GM18868 (cell line): Measurements from ENCODE around the gene ATF2.

Source experiments
- ATAC-seq: cut with Tn5 transposase; IDR thresholded peaks from one replicate; pipeline ENCODE4 v1.9.1; 2021; ENCODE audit warnings: mild to moderate bottlenecking, moderate library complexity; ENCODE audit not compliant: unreplicated experiment

The ATF2 gene, protein sequence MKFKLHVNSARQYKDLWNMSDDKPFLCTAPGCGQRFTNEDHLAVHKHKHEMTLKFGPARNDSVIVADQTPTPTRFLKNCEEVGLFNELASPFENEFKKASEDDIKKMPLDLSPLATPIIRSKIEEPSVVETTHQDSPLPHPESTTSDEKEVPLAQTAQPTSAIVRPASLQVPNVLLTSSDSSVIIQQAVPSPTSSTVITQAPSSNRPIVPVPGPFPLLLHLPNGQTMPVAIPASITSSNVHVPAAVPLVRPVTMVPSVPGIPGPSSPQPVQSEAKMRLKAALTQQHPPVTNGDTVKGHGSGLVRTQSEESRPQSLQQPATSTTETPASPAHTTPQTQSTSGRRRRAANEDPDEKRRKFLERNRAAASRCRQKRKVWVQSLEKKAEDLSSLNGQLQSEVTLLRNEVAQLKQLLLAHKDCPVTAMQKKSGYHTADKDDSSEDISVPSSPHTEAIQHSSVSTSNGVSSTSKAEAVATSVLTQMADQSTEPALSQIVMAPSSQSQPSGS

DNA sequence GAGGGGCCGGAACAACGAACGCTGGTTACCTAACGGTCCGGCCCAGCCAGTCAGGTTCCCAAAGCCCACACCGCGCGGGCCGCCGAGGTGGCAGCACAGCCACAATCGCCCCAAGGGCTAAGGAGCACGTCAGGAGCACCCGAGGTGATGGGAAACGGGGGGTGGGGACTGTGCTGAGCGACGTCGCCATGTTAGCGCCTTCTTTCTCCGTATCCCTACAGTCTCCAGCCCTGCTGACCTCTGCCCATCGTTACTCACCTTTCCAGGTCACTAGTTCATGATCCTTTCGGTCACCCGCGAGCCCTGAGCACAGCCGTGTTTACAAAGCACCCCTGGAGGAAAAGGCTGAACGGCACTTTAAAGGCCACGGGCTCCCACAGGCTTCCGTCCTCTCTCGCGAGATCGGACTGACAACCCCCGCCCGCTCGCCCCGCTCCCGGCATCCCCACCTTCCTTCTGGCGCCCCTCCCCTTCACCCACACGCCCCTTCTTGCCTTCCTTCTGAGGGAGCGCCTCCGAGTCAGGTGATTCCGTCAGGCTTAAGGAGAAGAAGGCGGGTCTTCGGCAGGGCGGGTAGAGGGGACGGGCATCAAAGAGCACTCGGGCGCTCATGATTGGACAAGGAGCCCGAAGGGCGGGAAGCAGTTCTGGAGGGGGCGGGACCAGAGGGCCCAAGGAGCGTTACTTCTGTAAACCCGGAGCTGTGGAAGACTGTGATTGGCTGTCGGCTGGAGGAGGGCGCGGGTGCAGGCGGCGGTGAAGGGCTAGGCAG lies at the start of gene ATF2:
Gene ATF2 (minus strand): TSS at position 412 of the 772 bp plus-strand sequence. CDS start 31,760 bp downstream, outside the sequence.
- ATAC-seq: peak; percentile 95

- no peak for ATAC-seq
These were observed 39.9 kb upstream of the ATF2 start for GRCh38 chr2:175207741-175208438.

DNA sequence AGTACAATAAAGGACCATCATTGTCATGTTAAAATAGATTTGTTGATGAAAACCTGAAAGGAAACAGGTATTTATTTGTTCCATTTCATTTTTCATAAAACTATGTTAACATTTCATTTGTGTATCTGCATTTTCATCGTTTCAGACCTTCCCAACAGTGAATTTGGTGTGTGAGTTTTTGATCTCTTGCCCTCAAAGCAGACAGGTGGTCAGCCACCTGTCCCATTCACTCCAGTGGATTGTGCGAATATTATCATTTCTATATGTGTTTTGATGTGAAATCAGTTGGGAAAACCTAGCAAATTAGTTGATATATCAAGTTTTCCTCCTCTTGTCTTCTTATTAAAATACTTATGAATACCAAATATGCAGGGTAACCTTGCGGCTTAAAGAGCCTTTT lies 38.9 kb upstream of the ATF2 start:
- no peak for ATAC-seq

- ATAC-seq: no peak
These were observed 37.5 kb upstream of the ATF2 start for GRCh38 chr2:175205523-175205922.

- ATAC-seq: peak; percentile 97
These were observed 35.9 kb upstream of the ATF2 start for GRCh38 chr2:175203621-175204496.

- ATAC-seq: no peak
These were observed 27.0 kb upstream of the ATF2 start for GRCh38 chr2:175195012-175195411.

- ATAC-seq: no peak
These were observed 20.8 kb upstream of the ATF2 start for GRCh38 chr2:175188761-175189160.

DNA sequence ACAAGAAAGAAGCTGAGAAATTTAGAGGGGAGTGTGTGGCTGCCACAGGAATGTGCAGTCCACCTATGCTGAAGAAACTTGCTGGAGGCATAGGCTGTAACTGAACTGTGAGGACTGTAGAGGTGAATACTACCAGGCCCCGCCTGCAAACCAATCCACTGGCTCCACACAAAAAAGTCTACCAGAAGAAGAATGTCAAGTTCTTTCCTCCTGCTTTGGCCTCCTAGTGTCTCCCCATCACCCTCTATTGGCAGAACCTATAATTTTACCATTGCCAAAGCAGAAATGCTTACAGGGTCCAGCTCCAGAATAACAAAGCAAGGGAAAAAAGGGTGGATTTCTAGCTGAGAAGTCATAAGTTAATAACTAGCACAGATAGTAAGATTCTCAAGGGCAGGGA lies 19.4 kb upstream of the ATF2 start:
- peak; percentile 94 for ATAC-seq

DNA sequence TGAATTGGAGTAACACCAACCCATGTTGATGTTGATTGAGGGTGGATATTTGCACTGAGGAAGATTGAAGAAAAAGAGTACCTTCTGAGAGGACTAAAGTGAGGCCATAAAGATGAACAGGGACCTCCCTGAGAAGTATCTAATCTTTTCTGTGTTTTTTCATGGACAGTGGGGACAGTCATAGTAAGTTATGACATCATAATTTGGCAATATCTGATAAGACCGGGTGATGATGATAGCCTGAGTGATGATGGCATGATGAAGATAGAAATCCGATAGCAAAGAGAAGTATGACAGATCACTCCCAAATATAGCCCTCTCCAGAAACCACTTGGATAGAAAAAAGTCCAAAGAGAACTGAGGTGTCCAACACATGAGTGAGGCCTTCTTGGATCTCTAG lies 15.7 kb upstream of the ATF2 start:
- ATAC-seq: no peak

- no peak for ATAC-seq
These were observed 13.9 kb upstream of the ATF2 start for GRCh38 chr2:175181877-175182308.

DNA sequence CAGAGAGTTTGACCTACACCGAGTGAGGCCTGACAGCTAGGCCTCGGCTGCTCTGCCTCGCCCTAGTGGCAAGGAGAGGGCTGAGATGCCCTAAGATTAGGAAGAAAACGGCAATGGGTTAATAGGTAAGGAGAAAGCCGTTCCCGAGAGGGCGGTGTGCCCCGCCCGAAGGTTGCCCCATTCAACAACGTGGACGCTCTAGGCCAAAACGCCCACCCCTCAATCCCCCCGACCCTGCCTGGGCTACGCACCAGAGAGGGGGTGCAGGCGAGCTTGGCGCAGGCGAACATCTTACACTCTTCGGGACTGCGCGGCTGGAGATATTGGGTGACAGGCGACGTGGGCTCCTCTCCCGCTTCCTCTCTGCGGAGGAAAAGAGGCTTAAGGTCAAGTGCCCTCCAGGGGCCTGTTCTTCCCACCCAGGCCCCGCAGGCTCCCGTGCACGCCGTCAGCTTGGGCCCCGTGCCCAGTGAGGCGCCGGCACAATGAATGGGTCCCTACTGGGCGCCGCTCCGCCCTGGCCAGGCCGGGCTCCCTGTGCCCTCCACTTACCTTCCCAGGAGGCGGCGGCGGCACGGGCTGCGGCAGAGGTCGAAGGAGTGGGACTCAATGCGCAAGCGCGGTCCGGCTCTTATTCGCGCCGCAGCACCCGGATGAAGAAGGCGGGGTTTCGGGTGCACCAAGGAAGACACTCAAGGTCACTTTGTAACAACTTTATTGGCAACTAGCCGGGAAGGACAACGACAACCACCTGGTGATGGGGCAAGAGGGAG lies 13.3 kb upstream of the ATF2 start, which contains the start of gene ATP5MC3:
Gene ATP5MC3 (minus strand): TSS at position 607 of the 773 bp plus-strand sequence. CDS start 317 bp downstream, at position 290.
- ATAC-seq: peak; percentile 87

DNA sequence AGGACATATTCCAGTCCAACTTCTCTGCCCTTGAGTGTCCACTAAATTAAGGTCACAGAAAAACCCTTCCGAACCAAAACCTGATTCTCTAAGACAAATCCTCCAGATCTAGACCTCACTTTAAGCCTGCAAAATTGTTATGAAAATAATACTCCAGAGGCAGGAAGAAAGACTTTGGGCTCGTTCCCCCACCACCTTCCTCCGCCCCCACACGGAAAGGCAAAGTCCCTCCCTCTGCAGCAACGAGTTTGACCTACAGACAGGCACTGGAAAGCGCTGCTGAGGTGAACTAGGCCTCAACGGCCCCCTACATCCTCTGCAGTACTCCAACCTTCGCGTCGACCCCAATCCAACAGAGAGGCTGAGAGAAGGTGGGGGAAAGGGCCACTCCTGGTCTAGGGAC lies 12.7 kb upstream of the ATF2 start:
- peak; percentile 63 for ATAC-seq

DNA sequence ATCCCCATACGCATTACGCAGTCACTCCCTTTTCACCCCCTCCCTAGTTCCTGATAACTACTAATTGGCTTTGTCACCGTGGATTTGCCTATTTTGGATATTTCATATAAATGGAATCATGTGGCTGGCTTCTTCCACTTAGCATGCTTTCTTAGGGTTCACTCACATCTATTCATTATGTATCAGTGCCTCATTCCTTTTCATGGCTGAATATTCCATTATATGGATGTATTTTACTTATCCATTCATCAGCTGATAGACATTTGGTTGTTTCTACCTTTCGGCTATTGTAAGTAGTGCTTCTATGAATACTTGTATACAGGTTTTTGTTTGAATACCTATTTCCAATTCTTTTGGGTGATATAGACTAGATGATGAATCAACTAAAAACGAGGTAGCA lies 8.6 kb upstream of the ATF2 start:
- ATAC-seq: no peak

GRCh38 chr2:175175896-175176295 lies 7.9 kb upstream of the ATF2 start:
- ATAC-seq: no peak

DNA sequence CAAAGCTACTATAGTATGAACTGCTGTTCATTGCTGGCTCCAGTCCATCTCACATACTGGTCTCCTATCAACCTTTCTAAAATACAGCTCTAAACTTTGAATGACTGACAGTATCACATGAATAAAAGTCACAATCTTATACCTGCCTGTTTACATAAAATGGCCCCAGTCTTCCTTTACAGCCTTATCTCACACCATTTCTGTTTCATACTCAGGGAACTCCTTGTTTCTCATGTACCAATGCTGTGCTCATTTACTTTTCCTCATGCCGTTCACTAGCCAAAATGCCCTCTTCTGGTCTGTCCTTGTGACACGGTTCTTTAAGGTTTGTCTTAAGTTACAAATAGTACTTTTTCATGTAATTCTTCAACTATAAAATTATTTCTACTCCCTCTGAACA lies 7.3 kb upstream of the ATF2 start:
- ATAC-seq: no peak

DNA sequence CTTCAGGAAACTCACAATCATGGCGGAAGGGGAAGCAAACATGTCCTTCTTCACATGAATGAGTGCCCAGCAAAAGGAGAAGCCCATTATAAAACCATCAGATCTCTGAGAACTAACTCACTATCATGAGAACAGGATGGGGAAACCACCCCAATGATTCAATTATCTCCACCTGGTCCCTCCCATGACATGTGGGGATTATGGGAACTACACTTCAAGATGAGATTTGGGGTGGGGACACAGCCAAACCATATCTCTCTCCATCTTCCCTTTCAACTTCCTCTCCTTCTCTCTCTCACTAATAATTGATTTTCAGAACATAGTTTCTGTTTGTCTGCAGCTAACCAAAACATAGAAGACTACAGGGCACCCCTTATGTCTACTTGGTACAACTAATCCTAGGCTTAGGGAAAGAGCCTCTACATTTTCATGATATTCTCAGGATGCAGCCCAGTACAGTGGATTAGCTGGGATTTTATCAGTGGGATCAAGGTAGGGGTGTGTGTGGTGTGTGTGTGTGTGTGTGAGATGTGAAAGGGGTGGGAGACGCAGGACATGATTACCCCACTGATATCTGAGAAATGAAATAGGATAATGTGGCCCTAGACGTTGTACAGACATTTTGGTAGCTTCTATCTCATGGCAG lies 2.8 kb upstream of the ATF2 start:
- ATAC-seq: no peak

DNA sequence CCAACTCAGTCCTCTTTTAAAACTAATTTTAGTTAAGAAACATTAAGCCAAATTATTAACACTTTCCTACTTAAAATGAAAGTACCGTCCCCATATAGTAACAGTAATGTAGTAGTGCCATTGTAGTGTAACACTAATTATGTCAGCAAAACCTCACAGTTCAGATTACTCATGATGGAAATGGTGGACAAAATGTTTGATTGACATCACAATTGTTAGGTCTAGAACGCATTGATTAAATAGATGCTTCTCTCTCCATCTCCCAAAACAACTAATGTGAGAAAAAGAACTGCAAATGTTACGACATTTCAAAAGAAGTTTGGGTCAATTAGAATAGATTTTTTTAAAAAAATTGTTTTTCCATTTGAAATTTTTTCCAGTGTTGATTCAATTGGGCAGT lies 1.2 kb upstream of the ATF2 start:
- ATAC-seq: no peak

DNA sequence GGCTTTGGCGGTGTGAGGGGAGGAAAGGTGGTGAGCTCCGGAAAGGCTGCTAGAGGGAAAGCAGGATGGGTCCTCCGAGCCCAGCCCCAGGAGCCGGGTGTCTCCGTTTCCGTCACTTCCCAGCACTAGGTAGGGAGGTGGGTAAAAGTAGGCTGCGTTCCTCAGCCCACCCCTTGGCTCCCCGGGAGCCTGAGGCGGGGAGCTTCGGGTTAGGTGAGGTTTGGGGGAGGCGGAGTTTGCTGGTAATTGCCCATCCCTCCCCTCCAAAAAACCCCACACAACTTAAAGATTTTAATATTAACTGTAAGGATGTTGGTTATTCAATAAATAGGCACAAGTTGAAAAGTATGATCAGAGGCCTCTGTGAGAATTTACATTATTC lies 552 bp upstream of the ATF2 start:
- ATAC-seq: peak; percentile 23
